Activated CD8-positive, alpha-beta T cell treated with anti-CD3 and anti-CD28 coated beads for 36 hours (primary cell): ENCODE data around the gene IL1RAP. TPM values are rescaled to one million over a fixed set of nuclear protein-coding genes. Genes with fewer than 3 reads are reported as not detected.

Experiments used
- ATAC-seq: fragments of 200-7000 bp; cut with Tn5 transposase; one replicate; pipeline ENCODE4 v1.10.0; 2021; ENCODE audit warnings: mild to moderate bottlenecking, moderate library complexity
- CTCF ChIA-PET: fragments of 350-600 bp; sonication (Branson Sonifier 250); formaldehyde crosslinking; loops from one replicate; lab custom pipeline; 2021; ENCODE audit warnings: antibody characterized with exemption; lab: Charles Lee
- POLR2A ChIA-PET: fragments of 350-600 bp; sonication (Branson Sonifier 250); formaldehyde crosslinking; loops from one replicate; lab custom pipeline; 2021; ENCODE audit warnings: antibody characterized with exemption; lab: Charles Lee
- DNase-seq: peaks from one replicate; pipeline ENCODE4 v3.0.0-alpha.2; 2020
- H3K27ac Mint-ChIP-seq: one replicate; pipeline ENCODE4 v1.8.0; 2021; ENCODE audit warnings: mild to moderate bottlenecking, mixed read lengths
- H3K27me3 Mint-ChIP-seq: one replicate; pipeline ENCODE4 v1.8.0; 2021; ENCODE audit warnings: mixed read lengths
- H3K36me3 Mint-ChIP-seq: one replicate; pipeline ENCODE4 v1.8.0; 2021; ENCODE audit warnings: low read depth, mixed read lengths
- H3K4me1 Mint-ChIP-seq: one replicate; pipeline ENCODE4 v1.8.0; 2021; ENCODE audit warnings: low read depth, mixed read lengths
- H3K4me3 Mint-ChIP-seq: one replicate; pipeline ENCODE4 v1.8.0; 2021; ENCODE audit warnings: mild to moderate bottlenecking, moderate library complexity, mixed read lengths
- H3K9me3 Mint-ChIP-seq: one replicate; pipeline ENCODE4 v1.8.0; 2021; ENCODE audit warnings: mixed read lengths
- CTCF ChIP-seq: fragments of 200-600 bp; IDR thresholded peaks from one replicate; pipeline ENCODE4 v1.8.0; 2022; ENCODE audit warnings: antibody characterized with exemption, mild to moderate bottlenecking
- intact Hi-C: fragments of 100-400 bp; cut with micrococcal nuclease; formaldehyde crosslinking; loops from one replicate; pipeline ENCODE4 v1.10.0; 2022
- total RNA-seq, 2 experiments: library from RNA; stranded (reverse); gene quantifications; one replicate each; pipeline ENCODE4 v1.2.3, GENCODE V29; 2021

The IL1RAP gene
- total RNA-seq, 2 experiments from 2014 or later, result 18.8 to 20.2 TPM

- Mint-ChIP-seq H3K9me3 (no peaks in the 10 kb centered on the region), H3K4me1 (no peaks in the 10 kb centered on the region), H3K27me3 (no peaks in the 10 kb centered on the region), H3K27ac (no peak overlapping the region), H3K36me3 (peaks cover 23% of the 10 kb centered on the region), H3K4me3 (no peak overlapping the region)
- no peak for DNase-seq
- ChIA-PET POLR2A (no interaction called here), CTCF (interaction anchor here (1.7 kb wide), 1 partner anchor 56 kb away, joined by 3 read pairs; no protein-coding TSS in a partner anchor)
- intact Hi-C loops, result no loop called here
- no peak for ATAC-seq
- TF ChIP-seq CTCF, result no peak
Observed at GRCh38 chr3:190644766-190645165, 130.9 kb downstream of the IL1RAP start.

GRCh38 chr3:190645932-190646460 lies 132.1 kb downstream of the IL1RAP start:
- H3K4me3 Mint-ChIP-seq, result no peak overlapping the region
- intact Hi-C loops, result no loop called here
- ATAC-seq (no peak), DNase-seq (no peak)
- H3K27me3 Mint-ChIP-seq, result no peaks in the 10 kb centered on the region
- no peaks in the 10 kb centered on the region for H3K4me1 Mint-ChIP-seq
- no peak for TF ChIP-seq CTCF
- ChIA-PET CTCF (no interaction called here), POLR2A (no interaction called here)
- no peaks in the 10 kb centered on the region for H3K9me3 Mint-ChIP-seq
- H3K27ac Mint-ChIP-seq, result no peak overlapping the region
- peaks cover 23% of the 10 kb centered on the region for H3K36me3 Mint-ChIP-seq

- ChIA-PET POLR2A (no interaction called here), CTCF (interaction anchor here (1.4 kb wide), 1 partner anchor 10 kb away, joined by 3 read pairs; no protein-coding TSS in a partner anchor)
- no peak for TF ChIP-seq CTCF
- Mint-ChIP-seq H3K36me3 (peaks cover 16% of the 10 kb centered on the region), H3K9me3 (no peaks in the 10 kb centered on the region), H3K27me3 (no peaks in the 10 kb centered on the region), H3K4me3 (no peak overlapping the region), H3K4me1 (no peaks in the 10 kb centered on the region), H3K27ac (no peak overlapping the region)
- intact Hi-C loops, result no loop called here
- no peak for ATAC-seq
- no peak for DNase-seq
Observed at GRCh38 chr3:190646996-190647395, 133.1 kb downstream of the IL1RAP start.

GRCh38 chr3:190655933-190656332 lies 142.0 kb downstream of the IL1RAP start:
- CTCF ChIA-PET, result no interaction called here
- peaks cover 6% of the 10 kb centered on the region for H3K27me3 Mint-ChIP-seq
- DNase-seq (no peak), ATAC-seq (no peak)
- no peak overlapping the region for H3K27ac Mint-ChIP-seq
- no peaks in the 10 kb centered on the region for H3K9me3 Mint-ChIP-seq
- intact Hi-C loops, result no loop called here
- H3K4me1 Mint-ChIP-seq, result no peaks in the 10 kb centered on the region
- H3K36me3 Mint-ChIP-seq, result peaks cover 3% of the 10 kb centered on the region
- POLR2A ChIA-PET, result no interaction called here
- H3K4me3 Mint-ChIP-seq, result no peak overlapping the region
- no peak for TF ChIP-seq CTCF

- no peak for TF ChIP-seq CTCF
- ChIA-PET CTCF (no interaction called here), POLR2A (no interaction called here)
- Mint-ChIP-seq H3K36me3 (no peaks in the 10 kb centered on the region), H3K9me3 (no peaks in the 10 kb centered on the region), H3K4me3 (no peak overlapping the region), H3K27ac (no peak overlapping the region), H3K4me1 (no peaks in the 10 kb centered on the region), H3K27me3 (peaks cover 12% of the 10 kb centered on the region)
- intact Hi-C loops, result no loop called here
- ATAC-seq, result no peak
- no peak for DNase-seq
Observed at GRCh38 chr3:190658106-190658505, 144.2 kb downstream of the IL1RAP start.
